Progenitor cell of endocrine pancreas (in vitro differentiated cells): ENCODE results near the gene CPED1. TPM values are rescaled to one million over a fixed set of nuclear protein-coding genes. Genes with fewer than 3 reads are reported as not detected.

Experiments used
- DNase-seq: peaks from one replicate; pipeline ENCODE4 v3.0.0; 2021; ENCODE audit warnings: low spot score; ENCODE audit not compliant: unreplicated experiment
- H3K27ac Mint-ChIP-seq: 2 replicates; pipeline ENCODE4 v1.8.0; 2021; ENCODE audit warnings: mild to moderate bottlenecking, moderate library complexity, mixed read lengths
- H3K27me3 Mint-ChIP-seq: 2 replicates; pipeline ENCODE4 v1.8.0; 2021; ENCODE audit warnings: mixed read lengths
- H3K36me3 Mint-ChIP-seq: 2 replicates; pipeline ENCODE4 v1.8.0; 2022; ENCODE audit warnings: mixed read lengths; ENCODE audit not compliant: insufficient read depth
- H3K4me1 Mint-ChIP-seq: 2 replicates; pipeline ENCODE4 v1.8.0; 2021; ENCODE audit warnings: low read depth, mixed read lengths
- H3K4me3 Mint-ChIP-seq: 2 replicates; pipeline ENCODE4 v1.8.0; 2021; ENCODE audit warnings: low read depth, mild to moderate bottlenecking, moderate library complexity, mixed read lengths
- H3K9me3 Mint-ChIP-seq: 2 replicates; pipeline ENCODE4 v1.8.0; 2021; ENCODE audit warnings: low read depth, mixed read lengths
- CTCF ChIP-seq: fragments of 200-600 bp; sonication (generic); IDR thresholded peaks from one replicate; pipeline ENCODE4 v1.5.0; 2021; ENCODE audit warnings: antibody characterized with exemption, mild to moderate bottlenecking; ENCODE audit not compliant: unreplicated experiment
- total RNA-seq: library from RNA; stranded (reverse); gene quantifications from 2 replicates; pipeline ENCODE4 v1.2.1, GENCODE V29; 2021

CPED1 gene
- total RNA-seq, 1 donor from 2014 or later = 1.1 TPM

DNA sequence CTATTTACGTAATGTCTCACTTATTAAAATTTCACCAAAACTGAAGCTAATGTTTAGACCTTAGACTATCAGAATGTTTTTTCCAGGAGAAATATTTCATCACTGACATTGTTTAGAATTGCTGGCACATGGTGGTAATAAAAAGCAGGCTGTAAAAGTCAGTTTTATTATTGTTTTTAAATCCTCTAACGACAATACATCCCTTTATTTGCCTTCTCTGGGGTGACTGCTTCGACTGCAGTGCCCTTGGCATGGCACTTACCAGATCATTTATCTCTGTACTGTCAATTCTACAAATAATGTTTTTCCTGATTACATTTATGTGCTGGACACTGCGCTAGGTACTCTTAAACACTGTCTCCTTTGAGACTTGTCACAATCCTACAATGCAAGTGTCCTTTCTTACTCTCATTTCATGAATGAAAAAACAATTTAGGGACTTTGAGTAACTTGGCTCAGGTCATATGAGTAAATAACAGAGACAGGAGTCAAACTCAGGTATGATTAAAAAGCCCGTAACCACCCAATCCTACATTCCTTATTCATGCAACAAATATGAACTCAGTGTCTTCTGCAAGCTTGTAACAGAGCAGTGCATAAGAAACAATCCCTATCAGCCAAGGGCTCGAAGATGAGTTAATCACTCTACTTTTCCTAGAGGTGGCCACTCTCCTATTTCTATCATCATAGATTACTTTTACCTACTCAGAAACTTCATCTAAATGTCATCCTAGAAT is 43.5 kb upstream of the CPED1 start:
- no peak for DNase-seq
- no peak for TF ChIP-seq CTCF
- H3K4me3 Mint-ChIP-seq = peak overlapping the region; percentile 3
- no peaks in the 10 kb centered on the region for H3K9me3 Mint-ChIP-seq
- H3K27me3 Mint-ChIP-seq = no peaks in the 10 kb centered on the region
- H3K27ac Mint-ChIP-seq = peak overlapping the region; percentile 13
- H3K36me3 Mint-ChIP-seq = no peaks in the 10 kb centered on the region
- peaks cover 25% of the 10 kb centered on the region for H3K4me1 Mint-ChIP-seq

- TF ChIP-seq CTCF = no peak
- Mint-ChIP-seq H3K27me3 (no peaks in the 10 kb centered on the region), H3K4me1 (peaks cover 37% of the 10 kb centered on the region), H3K27ac (no peak overlapping the region), H3K9me3 (no peaks in the 10 kb centered on the region), H3K36me3 (peaks cover 2% of the 10 kb centered on the region), H3K4me3 (no peak overlapping the region)
- no peak for DNase-seq
Measured at GRCh38 chr7:120947980-120948379, 40.5 kb upstream of the CPED1 start.

GRCh38 chr7:120949393-120949911 is 39.1 kb upstream of the CPED1 start:
- peak overlapping the region; percentile 100 for H3K27ac Mint-ChIP-seq
- no peaks in the 10 kb centered on the region for H3K27me3 Mint-ChIP-seq
- no peak for TF ChIP-seq CTCF
- peak overlapping the region; percentile 90 for H3K4me3 Mint-ChIP-seq
- peaks cover 31% of the 10 kb centered on the region for H3K4me1 Mint-ChIP-seq
- H3K9me3 Mint-ChIP-seq = no peaks in the 10 kb centered on the region
- no peak for DNase-seq
- H3K36me3 Mint-ChIP-seq = peaks cover 2% of the 10 kb centered on the region

DNA sequence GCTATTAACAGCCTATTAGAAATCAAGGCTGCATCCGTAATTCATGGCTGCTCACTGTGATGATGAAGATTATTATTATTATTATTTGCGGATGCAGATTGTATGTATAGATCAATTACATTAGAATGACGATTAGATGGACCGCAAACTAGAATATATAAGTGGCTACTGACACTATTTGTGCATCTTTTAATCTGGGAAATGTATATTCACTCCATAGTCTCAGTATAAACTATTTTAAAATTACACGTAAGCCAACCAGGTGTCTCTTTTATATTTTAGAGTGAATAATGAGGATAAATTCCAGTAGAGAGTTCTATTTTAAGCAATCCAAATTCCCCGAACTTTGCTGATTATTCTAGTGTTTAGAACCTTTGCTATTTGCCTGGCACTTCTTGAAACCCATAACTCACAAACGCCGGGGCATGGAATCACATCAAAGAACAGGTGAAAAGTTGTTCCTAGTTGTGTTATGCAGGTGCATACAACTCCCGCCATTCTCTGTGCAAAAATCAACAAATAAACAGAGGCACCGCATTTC is 38.4 kb upstream of the CPED1 start:
- H3K9me3 Mint-ChIP-seq = no peaks in the 10 kb centered on the region
- peak overlapping the region; percentile 100 for H3K27ac Mint-ChIP-seq
- peaks cover 26% of the 10 kb centered on the region for H3K4me1 Mint-ChIP-seq
- H3K4me3 Mint-ChIP-seq = peak overlapping the region; percentile 90
- no peak for DNase-seq
- peaks cover 4% of the 10 kb centered on the region for H3K36me3 Mint-ChIP-seq
- H3K27me3 Mint-ChIP-seq = no peaks in the 10 kb centered on the region
- no peak for TF ChIP-seq CTCF

- Mint-ChIP-seq H3K27ac (peak within 1 kb of the TSS; percentile 100), H3K27me3 (no peaks in the 10 kb centered on the region), H3K4me1 (peaks cover 20% of the 10 kb centered on the region), H3K4me3 (peak within 1 kb of the TSS; percentile 90), H3K36me3 (peaks cover 6% of the 10 kb centered on the region), H3K9me3 (no peaks in the 10 kb centered on the region)
- peak; percentile 98 for DNase-seq
- no peak for TF ChIP-seq CTCF
Measured at GRCh38 chr7:120950539-120951308, 37.8 kb upstream of the CPED1 start, which contains the start of gene ING3. Gene ING3, plus strand, starts transcription at chr7:120950777. Its CDS starts 120 bp downstream, at chr7:120950897.
